ENCODE data around the gene TPK1. TPM values are rescaled to one million over a fixed set of nuclear protein-coding genes. Genes with fewer than 3 reads are reported as not detected.

The TPK1 gene
- polyA plus RNA-seq, 1 donor from 2014 or later: 3.5 TPM

DNA sequence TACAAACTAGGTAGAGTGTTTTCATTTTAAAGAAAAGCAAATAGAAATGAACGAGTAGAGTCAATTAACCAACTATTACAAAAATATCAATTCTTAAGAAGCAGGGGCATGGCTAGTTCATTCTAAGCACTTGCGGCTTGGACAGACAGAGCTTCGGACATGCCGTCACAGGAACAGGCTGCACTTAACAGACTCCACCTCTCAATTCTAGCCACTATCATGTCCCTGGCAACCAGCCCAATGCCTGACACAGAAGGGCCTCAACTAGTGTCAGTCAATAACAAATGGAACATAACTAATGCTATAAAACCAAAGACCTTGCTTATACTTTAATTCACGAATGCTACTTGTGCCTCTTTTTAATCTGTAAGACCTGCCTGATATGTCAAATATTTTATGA is 74.4 kb downstream of the TPK1 start:
- H3K27me3 ChIP-seq (ENCODE audit: insufficient read depth, low read depth, low read length): no peaks in the 10 kb centered on the region
- no peak overlapping the region for H3K4me2 ChIP-seq (ENCODE audit: low read length)
- no peak overlapping the region for H2AFZ ChIP-seq (ENCODE audit: low read depth, low read length)
- no peak overlapping the region for H3K4me3 ChIP-seq (ENCODE audit: low read length)
- TF ChIP-seq, protein P1, sequence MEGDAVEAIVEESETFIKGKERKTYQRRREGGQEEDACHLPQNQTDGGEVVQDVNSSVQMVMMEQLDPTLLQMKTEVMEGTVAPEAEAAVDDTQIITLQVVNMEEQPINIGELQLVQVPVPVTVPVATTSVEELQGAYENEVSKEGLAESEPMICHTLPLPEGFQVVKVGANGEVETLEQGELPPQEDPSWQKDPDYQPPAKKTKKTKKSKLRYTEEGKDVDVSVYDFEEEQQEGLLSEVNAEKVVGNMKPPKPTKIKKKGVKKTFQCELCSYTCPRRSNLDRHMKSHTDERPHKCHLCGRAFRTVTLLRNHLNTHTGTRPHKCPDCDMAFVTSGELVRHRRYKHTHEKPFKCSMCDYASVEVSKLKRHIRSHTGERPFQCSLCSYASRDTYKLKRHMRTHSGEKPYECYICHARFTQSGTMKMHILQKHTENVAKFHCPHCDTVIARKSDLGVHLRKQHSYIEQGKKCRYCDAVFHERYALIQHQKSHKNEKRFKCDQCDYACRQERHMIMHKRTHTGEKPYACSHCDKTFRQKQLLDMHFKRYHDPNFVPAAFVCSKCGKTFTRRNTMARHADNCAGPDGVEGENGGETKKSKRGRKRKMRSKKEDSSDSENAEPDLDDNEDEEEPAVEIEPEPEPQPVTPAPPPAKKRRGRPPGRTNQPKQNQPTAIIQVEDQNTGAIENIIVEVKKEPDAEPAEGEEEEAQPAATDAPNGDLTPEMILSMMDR (IDR thresholded peaks at IDR 0.05; ENCODE audit: poor library complexity, severe bottlenecking): no peak
- no peak for TF ChIP-seq TAF1 (IDR thresholded peaks at IDR 0.05; ENCODE audit: low read depth)
- no peaks in the 10 kb centered on the region for H3F3A ChIP-seq (ENCODE audit: insufficient read depth, low read length, poor library complexity, severe bottlenecking)
- no peaks in the 10 kb centered on the region for H3K9me3 ChIP-seq (ENCODE audit: low read length)
- no peak overlapping the region for H3K9ac ChIP-seq (ENCODE audit: low read length)
- H3K9me2 ChIP-seq (ENCODE audit: insufficient read depth, low read length): no peaks in the 10 kb centered on the region
- no peaks in the 10 kb centered on the region for H4K20me1 ChIP-seq (ENCODE audit: insufficient read depth)
- H3K36me3 ChIP-seq (ENCODE audit: insufficient read depth, low read length): no peaks in the 10 kb centered on the region
- no peaks in the 10 kb centered on the region for H3K79me2 ChIP-seq (replicated peaks; ENCODE audit: insufficient read depth, low read length)
- H3K27ac ChIP-seq (ENCODE audit: low read length): no peak overlapping the region

DNA sequence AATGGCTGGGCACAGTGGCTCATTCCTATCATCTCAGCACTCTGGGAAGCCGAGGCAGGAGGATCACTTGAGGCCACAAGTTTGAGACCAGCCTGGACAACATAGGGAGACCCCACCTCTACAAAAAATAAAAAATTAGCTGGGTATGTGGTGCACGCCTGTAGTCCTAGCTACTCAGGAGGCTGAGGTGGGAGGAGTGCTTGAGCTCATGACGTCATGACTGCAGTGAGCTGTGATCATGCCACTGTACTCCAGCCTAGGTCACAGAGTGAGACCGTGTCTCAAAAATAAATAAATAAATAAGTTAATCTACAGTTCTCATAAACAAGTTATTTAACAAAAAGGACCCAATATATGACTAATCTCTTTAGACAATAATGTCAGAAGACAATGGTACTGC is 76.2 kb downstream of the TPK1 start:
- no peak overlapping the region for H3K4me2 ChIP-seq (ENCODE audit: low read length)
- H3K36me3 ChIP-seq (ENCODE audit: insufficient read depth, low read length): no peaks in the 10 kb centered on the region
- TF ChIP-seq SMC3 (conservative IDR thresholded peaks at IDR 0.05; ENCODE audit: poor library complexity) (no peak), MXI1 (conservative IDR thresholded peaks at IDR 0.05; ENCODE audit: poor library complexity, severe bottlenecking) (no peak), RAD21 (conservative IDR thresholded peaks at IDR 0.05) (no peak), TAF1 (IDR thresholded peaks at IDR 0.05; ENCODE audit: low read depth) (no peak), EP300 (conservative IDR thresholded peaks at IDR 0.05; ENCODE audit: poor library complexity, severe bottlenecking) (no peak), EZH2 (IDR thresholded peaks at IDR 0.05; ENCODE audit: borderline replicate concordance, insufficient read depth, low read length, poor library complexity, severe bottlenecking) (no peak), POLR2AphosphoS5 (IDR thresholded peaks at IDR 0.05) (no peak)
- TF ChIP-seq, protein P2, sequence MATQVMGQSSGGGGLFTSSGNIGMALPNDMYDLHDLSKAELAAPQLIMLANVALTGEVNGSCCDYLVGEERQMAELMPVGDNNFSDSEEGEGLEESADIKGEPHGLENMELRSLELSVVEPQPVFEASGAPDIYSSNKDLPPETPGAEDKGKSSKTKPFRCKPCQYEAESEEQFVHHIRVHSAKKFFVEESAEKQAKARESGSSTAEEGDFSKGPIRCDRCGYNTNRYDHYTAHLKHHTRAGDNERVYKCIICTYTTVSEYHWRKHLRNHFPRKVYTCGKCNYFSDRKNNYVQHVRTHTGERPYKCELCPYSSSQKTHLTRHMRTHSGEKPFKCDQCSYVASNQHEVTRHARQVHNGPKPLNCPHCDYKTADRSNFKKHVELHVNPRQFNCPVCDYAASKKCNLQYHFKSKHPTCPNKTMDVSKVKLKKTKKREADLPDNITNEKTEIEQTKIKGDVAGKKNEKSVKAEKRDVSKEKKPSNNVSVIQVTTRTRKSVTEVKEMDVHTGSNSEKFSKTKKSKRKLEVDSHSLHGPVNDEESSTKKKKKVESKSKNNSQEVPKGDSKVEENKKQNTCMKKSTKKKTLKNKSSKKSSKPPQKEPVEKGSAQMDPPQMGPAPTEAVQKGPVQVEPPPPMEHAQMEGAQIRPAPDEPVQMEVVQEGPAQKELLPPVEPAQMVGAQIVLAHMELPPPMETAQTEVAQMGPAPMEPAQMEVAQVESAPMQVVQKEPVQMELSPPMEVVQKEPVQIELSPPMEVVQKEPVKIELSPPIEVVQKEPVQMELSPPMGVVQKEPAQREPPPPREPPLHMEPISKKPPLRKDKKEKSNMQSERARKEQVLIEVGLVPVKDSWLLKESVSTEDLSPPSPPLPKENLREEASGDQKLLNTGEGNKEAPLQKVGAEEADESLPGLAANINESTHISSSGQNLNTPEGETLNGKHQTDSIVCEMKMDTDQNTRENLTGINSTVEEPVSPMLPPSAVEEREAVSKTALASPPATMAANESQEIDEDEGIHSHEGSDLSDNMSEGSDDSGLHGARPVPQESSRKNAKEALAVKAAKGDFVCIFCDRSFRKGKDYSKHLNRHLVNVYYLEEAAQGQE (IDR thresholded peaks at IDR 0.05; ENCODE audit: borderline replicate concordance): no peak
- TF ChIP-seq, protein P1 (IDR thresholded peaks at IDR 0.05; ENCODE audit: poor library complexity, severe bottlenecking): no peak
- no peaks in the 10 kb centered on the region for H4K20me1 ChIP-seq (ENCODE audit: insufficient read depth)
- H3K9ac ChIP-seq (ENCODE audit: low read length): no peak overlapping the region
- H3K4me3 ChIP-seq (ENCODE audit: low read length): no peak overlapping the region
- H3F3A ChIP-seq (ENCODE audit: insufficient read depth, low read length, poor library complexity, severe bottlenecking): no peaks in the 10 kb centered on the region
- no peak overlapping the region for H2AFZ ChIP-seq (ENCODE audit: low read depth, low read length)
- no peaks in the 10 kb centered on the region for H3K9me3 ChIP-seq (ENCODE audit: low read length)
- H3K27ac ChIP-seq (ENCODE audit: low read length): no peak overlapping the region
- H3K27me3 ChIP-seq (ENCODE audit: insufficient read depth, low read depth, low read length): no peaks in the 10 kb centered on the region
- H3K79me2 ChIP-seq (replicated peaks; ENCODE audit: insufficient read depth, low read length): no peaks in the 10 kb centered on the region
- H3K9me2 ChIP-seq (ENCODE audit: insufficient read depth, low read length): no peaks in the 10 kb centered on the region
